ENCODE measurements around the gene CES3.

CES3 gene, protein sequence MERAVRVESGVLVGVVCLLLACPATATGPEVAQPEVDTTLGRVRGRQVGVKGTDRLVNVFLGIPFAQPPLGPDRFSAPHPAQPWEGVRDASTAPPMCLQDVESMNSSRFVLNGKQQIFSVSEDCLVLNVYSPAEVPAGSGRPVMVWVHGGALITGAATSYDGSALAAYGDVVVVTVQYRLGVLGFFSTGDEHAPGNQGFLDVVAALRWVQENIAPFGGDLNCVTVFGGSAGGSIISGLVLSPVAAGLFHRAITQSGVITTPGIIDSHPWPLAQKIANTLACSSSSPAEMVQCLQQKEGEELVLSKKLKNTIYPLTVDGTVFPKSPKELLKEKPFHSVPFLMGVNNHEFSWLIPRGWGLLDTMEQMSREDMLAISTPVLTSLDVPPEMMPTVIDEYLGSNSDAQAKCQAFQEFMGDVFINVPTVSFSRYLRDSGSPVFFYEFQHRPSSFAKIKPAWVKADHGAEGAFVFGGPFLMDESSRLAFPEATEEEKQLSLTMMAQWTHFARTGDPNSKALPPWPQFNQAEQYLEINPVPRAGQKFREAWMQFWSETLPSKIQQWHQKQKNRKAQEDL

DNA sequence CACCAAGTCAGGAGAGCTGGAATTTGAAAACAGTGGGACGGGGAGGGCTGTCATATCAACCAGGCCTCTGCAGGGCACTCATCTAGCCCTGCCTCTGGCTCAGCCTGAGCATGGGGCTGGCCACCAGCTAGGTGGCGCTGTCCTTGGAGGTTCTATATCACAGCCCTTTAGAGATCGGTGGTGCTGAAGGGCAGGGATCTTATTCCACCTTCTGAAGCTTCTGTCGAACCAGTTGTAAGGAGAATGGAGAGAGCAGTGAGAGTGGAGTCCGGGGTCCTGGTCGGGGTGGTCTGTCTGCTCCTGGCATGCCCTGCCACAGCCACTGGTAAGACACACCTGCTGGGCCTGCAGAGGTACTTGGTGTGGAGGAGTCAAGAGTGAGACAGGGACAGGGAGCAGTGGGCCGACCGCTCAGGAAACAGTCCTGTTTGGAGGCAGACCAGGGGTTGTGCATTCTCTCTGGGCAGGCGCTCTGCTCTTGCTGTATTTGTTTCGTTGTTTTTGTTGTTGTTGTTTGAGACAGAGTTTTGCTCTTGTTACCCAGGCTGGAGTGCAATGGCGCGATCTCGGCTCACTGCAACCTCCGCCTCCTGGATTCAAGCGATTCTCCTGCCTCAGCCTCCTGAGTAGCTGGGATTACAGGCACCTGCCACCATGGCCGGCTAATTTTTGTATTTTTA, at the start of gene CES3:
Gene CES3, plus strand, starts transcription at position 202 of the 680 bp plus-strand sequence. Its CDS starts 42 bp downstream, at position 244.
- DNase-seq: peak; percentile 26

DNA sequence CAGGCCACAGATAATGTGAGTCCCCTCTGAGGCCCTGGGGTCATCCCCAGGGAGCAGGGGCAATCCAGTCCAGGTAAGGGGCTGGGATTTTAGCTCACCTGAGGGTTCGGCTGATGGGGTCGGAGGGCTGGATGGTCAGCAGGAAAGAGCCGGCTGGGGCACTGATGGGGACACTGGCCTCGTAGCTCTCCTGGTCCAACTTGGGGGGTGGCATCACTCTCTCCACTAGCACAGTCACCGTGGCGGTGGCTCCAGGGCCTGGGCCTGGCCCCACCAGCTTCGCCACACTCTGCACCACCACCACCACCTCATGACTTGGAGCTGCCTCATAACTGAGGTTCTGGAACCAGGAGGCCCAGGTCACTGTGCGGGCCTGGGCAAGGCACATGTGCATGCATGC, 49.3 kb upstream of the CES3 start:
- DNase-seq: no peak

DNA sequence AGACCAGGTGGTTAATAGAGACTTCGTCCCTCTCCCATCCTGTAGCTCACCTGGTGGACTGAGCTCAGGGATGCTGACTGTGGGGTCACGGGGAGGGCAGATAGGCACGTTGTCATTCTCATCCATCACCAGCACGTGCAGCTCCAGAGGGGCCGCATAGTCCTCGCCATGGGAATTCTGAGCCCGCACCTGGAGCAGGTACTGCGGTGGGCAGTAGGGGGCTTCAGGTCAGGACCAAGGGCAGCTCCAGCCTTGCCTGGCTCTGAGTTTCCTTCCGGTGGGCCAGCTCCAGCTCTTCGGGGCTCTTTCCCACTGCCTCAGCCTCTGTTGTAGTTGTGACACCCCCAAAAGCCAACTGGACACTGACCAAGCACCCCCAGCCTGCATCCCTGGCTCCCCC, 48.0 kb upstream of the CES3 start:
- no peak for DNase-seq

DNA sequence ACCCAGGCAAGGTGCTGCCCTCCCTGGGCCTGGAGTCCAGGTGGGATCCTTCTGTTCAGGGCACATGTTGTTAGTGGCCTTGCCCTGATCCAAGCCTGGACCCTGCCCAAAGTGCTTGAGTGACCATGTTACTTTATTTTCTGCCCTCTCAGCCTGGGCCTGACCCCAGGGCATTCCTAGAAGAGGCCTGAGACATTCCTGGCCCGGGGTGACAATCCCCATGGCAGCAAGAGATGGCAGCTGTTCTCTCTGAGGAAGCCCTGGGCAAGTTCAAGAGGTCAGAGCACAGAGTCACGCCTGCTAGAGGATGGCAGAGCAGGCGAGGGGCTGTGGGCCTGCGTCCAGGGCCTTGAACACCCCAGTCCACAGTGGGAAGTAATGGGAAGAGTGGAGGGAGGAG, 47.4 kb upstream of the CES3 start:
- DNase-seq: no peak

DNA sequence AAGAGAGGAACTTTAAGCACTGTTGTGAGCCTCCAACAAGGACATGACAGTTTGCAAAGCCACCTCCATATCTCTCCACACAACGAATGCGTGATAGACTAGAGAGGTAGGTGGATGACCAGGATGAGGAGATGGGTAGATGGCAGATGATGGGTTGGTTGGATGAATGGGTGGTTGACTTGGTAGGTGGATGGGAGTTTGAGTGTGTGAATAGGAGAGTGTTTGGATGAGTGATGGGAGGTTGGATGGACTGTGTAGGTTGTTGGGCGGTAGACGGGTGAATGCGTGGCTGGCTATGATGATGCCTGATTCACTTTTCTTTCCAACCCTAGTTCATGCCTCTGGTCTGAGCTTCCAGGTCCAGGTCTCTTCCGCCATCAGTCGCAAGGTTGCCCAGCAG, 46.5 kb upstream of the CES3 start:
- DNase-seq: no peak

DNA sequence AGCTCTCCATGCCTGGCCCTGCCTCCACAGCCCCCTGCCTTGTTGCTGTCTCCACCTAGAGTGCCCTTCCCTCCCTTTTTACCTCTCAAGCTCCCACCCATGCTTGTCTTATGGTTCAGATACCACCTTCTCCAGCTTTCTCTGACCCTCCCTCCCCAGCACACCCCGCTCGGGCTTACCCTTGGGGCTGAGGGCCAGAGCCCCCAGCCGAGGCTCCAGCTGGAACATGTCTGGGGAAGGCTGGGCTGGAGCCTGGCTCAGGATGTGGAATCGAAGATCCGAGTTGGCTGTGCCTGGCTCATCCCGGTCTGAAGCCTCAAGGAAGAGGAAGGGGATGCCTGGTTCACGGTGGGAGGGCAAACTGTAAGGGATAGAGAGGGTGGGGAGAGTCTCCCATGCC, 46.0 kb upstream of the CES3 start:
- DNase-seq: no peak

DNA sequence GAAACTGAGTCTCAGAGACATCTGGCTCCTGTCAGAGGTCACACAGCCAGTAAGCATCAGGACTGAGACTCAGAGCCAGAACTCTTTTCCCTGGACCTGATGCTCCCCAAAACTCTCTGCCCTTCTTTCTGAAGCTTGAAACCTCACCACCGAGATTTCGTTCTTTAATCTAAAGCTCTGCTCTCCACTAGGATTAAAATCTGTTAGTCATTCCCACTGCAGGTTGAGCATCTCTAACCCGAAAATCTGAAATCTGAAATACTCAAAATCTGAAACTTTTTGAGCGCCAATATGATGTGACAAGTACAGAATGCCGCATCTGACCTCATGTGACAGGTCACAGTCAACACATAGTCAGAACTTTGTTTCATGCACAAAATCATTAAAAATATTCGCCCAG, 44.5 kb upstream of the CES3 start:
- DNase-seq: no peak

DNA sequence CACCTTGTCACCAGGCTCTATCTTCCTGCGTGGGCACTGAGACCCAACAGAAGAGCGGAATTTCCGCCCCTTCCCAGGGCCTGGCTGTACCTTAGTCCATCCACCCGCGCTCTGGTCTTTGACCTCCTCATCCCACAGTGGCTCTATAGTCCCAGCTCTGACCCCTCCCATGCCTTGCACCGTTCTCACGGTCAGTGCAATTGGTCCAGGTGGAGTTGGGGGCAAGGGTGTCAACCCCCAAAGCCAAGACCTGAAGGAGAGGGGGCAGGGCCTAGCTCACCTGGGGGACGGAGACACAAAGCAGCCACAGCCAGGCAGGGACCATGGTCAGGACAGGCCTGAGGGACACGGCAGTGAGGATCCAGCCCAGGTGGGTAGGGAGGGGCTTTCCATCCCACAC, 43.3 kb upstream of the CES3 start:
- no peak for DNase-seq

DNA sequence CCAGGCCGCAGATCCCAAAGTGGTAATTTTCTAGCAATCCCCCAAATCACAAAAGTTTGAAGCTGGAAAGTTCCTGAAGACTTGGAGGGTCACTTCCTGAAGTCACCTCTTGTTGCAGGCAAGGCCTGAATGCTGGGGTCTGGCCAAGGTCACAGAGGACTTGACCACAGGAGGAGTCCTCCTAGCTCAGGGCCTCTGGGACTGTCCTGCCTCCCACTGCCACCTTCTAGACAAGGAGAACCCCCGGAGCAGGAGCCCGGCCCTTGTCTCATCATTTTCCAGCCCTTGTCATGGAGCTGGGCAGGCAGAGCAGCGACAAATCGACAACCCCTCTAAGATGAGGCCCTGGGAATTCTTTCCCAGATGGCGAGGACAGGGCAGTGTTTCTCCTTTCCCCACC, 42.7 kb upstream of the CES3 start:
- DNase-seq: no peak

DNA sequence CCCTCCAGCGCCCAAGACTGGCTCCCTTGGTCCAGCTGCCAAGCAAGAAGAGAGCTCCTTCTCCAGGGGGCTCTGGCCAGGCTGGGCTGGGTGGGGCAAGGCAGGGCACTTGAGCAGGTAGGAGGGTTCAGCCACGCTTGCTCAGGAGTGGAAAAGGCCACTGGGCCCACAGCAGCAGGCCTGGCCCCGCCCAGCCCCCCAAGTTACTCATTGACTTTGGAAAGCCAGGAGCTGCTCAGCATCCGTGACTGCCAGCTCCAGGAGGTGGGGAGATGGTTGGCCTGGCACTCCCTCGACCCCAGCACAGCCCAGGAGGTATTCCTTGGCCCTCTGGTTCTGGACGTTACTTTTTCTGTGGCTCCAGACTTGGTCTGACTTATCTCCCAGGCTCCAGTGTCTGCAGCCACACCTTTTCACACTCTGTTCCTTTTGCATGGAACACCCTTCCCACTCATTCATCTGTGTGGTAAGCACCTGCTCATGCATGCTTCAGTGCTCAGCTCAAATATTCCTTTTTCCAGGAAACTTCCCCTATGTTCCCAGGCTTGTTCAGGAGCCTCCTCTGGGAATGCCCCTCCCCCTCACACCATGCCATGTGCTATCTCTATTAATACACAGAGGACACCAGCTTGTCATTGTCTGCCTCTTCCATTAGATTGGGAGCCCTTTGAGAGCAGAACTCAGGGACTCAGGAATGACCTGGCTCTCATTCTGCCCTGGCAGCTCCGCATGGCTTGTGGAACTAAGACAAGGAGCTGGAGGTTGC, 42.1 kb upstream of the CES3 start, which contains the start of gene CDH16:
Gene CDH16, minus strand, starts transcription at position 83 of the 766 bp plus-strand sequence. CDS start 820 bp downstream, outside the sequence.
- no peak for DNase-seq

DNA sequence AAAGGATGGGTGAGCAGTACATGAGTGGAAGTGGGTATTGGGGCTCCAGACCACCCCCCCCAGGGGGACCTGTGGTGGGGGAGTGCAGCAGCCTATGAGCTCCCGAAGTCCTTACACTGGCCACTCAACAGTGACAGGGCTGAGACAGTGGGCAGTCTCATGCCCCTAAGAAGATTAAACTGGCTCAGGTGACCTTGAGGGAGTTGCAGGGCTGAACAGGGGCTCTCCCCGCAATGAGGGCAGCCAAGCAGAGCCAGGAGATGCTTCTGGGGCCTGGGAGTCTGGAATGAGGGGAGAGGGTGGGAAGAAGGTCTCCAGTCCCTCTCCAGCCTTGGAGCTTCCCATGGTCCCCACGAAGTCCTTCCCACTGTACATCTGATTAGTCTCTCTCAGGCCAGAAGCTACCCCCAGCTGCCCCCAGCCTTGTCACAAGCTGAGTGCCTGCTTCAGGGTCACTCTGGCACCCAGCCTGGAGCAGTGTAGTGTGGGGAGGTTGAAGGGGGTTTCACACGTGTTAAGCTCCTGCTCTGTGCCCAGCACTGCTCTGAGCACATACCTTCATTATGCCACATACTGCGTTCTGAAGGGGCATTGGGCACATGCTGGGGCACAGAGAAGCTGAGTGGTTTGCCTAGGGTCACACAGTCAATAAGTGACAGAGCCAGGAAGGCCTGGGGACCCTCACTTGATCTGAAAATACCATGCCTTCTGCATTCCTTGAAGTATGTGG, 41.3 kb upstream of the CES3 start:
- no peak for DNase-seq

DNA sequence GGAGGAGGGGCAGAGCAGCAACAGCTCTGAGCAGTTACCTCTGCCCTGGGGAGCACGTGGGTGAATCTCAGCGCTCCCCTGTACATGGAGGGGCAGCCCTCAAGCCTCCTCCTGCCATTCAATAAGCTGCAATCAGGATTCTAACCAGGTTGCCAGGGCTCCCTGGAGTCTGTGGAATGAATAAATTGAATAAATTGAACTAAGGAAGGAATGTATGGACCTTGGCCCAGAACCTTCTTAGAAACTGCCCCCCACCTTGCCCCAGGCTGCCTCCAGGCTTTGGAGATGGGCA, 40.8 kb upstream of the CES3 start:
- DNase-seq: no peak

DNA sequence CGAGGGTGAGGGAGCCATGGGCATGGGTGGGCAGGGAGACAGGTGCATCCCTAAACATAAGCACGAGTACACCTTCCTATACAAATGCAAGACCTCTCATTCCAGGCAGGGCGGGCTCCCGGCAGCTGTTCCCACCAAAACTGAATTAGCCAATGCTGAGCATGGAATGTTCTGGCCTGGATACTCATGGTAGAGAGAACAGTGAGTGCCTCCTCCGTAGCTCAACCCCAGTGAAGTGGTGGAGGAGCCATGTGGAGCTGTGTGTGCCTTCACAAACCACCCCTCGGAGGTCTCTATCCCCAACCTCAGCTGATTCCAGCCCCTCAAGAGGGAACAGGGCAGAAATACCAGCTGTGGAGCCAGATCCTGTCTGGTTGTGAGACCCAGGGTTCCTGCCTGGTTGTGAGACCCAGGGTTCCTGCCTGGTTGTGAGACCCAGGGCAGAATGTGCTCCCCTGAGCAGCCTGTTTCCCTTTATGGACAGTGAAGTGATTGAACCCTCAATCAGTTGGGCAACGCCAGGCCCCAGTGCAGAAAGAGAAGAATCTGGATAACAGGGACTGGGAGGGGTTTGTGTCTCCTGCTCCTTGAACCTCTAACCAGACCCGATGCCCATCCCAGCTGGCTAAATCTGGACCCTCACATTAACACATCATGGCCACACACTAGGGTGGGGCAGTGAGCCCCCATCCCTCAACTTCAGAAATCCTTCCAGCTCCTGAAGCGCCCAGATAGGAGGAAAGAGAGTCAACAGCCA, 40.0 kb upstream of the CES3 start:
- DNase-seq: no peak

DNA sequence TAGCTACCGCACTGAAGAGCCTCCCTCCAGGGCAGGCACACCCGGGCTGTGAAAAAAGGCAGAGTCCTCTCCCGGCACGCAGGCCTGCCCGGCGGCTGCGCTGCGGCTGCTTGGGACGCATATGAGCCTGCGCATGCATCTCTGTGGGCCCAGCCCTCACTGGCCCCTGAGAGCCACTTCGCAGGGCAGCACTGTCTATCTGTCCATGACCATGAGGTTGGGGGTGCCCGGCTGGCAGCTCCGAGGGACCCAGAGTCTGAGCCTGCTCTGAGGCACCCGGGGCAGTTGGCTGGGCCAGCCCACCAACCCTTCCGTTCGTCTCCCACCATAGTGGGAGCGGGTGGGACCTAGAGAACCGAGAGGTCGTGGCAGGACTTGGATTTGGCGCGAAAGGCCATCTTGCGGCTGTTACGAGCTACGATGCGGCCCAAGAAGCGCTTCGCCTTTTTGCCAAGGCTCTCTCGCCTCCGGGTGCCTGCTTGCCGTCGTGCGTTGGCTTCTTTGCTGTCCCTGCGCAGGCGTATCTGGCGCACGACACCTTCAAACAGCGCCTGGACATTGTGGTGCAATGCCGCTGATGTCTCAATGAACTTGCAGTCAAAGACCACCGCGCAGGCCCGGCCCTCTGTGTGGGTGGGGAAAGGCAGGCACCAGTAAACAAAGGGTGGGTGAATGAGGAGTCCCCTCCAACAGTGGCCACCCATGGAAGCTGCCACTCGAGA, 39.2 kb upstream of the CES3 start:
- DNase-seq: no peak

DNA sequence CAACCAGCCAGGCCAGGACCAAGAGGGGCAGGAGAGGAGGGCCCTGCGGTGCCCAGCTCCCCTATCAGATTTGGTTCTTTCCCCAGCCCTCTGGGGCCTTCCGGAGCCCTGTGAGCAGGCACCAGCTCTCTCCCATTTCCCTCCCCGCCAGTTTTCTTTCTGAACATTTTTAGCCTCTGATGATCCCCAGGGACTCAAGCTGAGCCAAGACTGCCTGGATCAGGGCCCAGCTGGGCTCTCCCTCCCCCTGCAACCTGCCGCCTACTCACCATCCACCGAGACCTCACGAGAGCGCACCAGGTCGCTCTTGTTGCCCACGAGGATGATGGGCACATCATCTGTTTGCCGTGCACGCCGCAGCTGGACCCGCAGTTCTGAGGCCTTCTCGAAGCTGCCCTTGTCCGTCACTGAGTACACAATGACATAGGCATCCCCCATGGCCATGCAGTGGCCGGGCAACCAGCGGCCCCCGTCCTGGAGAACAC, 37.8 kb upstream of the CES3 start:
- DNase-seq: peak; percentile 58

DNA sequence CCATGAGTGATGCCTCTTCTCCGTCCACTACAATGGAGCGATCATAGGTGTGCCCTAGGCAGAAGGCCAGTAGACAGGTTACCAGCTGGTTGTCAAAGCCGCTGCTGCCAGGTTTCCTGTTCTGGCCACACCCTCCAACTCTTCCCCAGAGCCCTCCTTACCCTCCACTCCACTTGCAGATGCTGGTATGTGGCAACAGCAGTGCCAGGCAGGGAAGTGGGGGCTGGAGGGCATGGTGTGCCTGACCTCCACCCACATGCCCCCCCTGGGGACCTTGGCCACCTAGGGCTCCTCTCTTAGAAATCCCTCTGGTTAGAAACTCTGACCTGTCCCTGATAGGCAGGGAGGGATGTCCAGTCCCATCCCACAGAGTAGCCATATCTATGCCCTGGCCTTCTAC, 37.2 kb upstream of the CES3 start:
- DNase-seq: no peak

DNA sequence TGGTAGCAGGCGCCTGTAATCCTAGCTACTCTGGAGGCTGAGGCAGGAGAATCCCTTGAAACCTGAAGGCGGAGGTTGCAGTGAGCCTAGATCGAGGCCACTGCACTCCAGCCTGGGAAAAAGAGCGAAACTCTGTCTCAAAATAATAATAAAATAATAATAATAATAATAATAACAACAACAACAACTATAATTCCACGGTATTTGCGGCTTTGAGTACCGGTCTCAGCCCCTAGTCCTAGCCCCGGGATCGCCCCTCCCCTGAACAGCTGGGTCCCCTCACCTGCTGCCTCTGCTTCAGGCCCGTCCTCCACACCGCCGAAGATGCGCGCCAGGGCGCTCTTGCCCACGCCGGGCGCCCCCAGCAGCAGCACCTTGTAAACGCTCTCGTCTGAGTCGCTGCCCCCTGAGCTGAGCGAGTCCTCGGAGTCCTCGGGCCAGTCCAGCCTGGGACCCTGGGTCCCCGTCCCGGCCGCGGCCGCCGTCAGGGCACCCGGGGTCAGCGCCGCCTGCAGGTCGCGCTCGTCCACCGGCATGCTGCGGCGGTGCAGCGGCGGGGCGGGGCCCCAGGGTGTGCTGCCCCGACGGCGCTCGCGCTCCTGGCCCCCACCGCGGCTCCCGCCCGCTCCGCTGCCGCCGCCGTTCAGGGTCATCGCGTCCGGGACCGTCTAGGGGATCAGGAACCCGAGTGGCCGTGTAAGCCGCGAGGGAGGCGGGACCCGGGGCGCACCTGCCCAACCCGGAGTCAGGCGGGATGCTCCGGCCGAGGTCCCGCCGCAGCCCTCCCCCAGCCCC, 36.3 kb upstream of the CES3 start:
- DNase-seq: no peak

DNA sequence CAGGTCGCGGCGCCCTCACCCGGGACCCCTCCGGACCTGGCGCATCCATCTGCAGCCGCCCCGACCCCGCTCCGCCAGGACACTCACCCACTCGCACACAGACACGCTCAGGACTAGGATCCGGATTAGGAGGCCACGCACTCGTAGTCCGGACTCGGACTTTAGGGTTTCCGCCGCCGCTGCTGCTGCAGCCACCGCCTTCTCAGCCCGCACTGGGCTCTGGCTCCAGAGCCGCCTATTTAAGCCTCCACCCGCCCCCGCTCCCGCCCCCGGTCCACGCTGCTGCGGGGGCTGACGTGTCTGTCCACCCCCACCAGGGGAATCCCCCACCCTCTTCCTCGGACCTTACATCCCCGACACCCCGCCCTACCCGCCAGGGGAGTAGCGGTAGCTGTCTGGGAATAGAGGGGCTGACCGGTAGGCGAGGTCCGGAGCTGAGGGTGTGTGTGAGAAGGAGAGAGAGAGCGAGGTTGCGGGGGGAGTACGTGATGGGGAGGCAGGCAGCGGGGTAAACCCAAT, 35.7 kb upstream of the CES3 start, which contains the start of gene RRAD:
Gene RRAD, minus strand, starts transcription at position 214 of the 519 bp plus-strand sequence. CDS start 356 bp downstream, outside the sequence.
- DNase-seq: no peak

DNA sequence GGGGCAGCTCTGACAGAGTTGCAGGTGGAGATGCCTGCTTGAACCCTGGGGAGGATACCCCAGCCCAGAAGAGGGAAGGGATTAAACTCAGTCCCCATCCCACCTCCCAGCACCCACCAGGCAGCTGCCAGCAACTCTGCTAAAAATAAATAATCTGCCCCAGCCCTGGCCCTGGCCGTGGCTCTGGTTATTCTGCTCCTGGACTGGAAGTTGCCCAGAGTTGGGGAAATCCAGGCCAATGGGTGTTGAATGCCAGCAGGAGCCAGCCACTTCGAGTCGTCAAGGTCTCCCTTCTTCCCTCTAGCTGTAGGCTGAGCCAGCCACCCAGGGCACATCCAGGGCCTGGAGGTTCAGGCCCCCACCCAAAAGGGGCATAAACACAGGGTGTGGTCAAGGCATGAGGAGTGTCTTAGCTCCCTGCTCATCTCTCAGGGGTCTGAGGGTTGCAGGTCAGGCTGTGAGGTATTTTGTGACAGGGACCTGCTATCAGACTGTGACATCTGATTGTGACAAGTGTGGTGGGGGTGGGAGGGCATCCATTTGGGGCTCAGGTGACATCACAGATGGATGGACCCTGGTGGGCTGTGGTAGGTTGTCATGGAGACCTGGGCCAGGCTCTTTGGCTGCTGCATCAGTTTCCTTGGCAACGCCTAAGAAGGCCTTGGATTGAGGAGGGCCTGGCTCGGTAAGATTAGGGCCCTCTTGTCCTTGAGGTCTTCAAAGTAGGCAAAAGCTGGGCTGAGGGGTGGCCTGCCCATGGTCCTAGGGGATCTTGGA, 34.7 kb upstream of the CES3 start:
- DNase-seq: no peak

Measured in NCI-H345 (cell line).